ENCODE results near the gene AATK.

The AATK gene

GRCh38 chr17:81128338-81128737 lies 37.7 kb downstream of the AATK start:
- DNase-seq (ENCODE audit: low read depth), result no peak

DNA sequence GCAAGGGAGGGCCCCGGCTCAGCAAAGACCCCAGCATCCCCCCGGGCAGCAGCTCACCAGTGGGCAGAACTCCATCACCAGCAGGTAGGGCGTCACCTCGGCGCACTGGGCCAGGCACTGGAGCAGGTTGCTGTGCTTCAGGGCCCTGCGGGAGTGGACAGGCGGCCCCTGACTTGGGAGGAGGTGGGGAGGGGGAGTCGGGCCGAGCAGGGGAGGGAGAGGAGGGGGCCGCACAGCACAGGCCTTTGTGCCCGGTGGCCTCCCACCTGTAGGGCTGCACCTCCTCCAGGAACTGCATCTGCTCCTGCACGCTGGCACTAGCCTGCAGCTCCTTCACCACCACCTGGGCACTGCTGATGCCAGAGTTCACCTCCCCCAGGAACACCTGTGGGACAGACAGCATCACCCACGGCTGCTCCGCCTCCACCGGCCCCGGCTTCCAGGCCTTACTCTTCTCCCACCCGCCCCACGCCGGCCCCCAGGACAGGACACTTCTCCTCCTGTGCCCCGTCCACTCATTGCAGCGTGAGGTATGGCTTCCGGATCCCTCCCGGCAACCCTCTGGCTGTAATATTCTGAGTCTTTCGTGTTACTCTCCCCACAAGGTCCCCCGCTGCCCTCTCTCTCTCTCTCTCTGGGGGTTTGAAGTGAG lies 38.4 kb downstream of the AATK start:
- DNase-seq (ENCODE audit: low read depth), result no peak

DNA sequence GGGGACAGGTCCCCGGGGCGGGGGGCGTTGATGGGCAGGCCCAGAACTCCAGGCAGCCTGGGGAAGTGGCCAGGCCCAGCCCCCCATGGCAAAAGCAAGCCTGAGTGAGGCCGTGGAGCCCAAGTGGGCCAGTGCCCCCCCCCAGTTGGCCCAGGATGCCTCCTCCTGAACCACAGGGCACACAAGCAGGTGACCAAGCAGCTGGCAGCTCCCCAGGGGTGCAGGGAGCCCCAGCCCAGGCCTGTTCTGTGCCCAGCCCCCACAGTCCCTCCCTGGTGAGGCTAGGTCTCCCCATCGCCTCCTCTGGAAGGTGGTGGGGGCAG lies 38.9 kb downstream of the AATK start:
- DNase-seq (ENCODE audit: low read depth), result no peak

GRCh38 chr17:81126281-81127132 lies 39.5 kb downstream of the AATK start:
- no peak for DNase-seq (ENCODE audit: low read depth)

DNA sequence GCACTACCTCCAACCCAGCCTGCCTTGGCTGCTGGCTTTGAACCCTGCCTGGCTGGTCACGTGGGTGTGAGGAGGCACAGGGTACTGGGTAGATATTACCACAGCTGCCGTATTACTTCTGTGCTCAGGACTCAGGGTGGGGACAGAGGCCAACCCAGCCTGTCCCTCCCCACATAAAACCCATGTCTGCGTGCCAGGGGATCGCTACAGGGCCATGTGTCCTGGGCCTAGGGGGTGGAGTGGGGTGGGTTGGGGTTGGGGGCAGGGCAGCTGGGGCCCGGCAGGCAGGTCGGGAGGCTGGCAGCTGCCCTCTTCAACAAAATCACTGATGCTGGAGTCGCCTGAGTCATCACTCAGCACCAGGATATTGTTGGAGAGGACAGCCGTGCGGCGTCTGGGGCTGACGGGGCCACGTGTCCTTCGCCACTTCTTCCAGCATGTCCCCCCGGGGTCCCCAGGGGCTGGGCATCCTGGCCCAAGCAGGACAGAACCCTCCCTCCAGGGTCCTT lies 40.4 kb downstream of the AATK start:
- DNase-seq (ENCODE audit: low read depth), result no peak

DNA sequence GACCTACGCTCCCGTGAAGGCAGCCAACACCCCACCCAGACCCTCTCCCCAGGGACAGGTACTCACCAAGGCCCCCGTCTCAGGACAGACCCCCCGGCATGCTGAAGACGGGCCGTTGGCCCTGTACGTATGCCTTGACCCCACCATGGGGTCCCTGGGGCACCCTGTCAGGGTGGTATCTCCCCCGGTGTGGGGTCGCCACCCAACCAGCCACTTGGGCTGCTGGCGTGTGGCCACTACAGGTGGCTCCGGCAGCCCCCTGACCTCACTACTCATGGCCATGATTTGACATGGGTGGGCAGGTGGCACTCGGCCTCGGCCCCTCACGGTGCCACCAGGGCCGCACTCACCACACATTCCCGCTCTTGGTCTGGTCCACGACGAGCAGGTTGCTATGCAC lies 41.6 kb downstream of the AATK start:
- no peak for DNase-seq (ENCODE audit: low read depth)

DNA sequence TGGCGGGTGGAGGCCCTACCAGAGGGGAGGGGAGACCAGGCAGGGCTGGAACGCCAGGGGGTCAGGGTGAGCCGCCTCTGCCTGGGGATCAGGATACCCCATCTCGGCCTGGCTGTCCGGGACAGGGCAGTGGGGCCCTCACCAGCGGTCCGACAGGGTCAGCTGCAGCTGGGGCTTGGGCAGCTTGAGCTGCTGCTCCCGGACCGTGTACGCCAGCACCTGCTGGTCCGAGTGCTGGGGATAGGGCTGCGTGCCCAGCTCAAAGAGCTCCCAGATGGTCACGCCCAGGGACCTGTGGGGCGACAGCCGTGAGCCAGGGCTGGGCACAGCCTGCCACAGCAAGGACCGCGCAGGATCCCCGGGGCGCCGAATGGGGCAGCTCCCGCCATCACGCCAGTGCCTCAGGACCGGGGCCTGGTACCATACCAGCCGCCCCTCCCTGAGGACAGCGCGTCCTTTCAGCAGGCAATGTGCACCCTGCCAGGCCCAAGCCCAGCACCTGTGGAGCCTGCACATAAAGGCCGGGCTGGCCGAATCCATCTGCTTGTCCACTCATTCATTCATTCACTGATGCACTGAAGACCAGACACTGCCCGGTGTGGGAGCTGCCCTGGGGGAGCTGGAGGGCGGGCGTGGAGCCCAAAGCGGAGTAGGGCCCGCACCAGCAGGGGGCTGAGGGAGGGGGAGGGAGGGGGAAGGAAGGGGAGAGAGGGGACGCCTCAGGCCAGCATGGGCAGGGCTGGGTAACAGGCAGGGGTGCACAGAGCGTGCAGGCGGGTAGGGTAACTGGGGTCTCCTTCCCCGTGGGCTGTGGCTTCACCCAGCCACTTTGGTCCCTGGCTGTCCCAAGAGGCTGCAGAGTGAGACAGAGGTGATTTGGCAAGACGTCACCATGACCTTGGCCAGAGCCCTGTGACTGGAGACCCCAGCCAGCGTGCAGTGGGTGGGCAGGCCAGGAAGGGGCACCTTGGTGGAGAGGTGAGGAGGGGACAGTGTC lies 42.7 kb downstream of the AATK start:
- no peak for DNase-seq (ENCODE audit: low read depth)

DNA sequence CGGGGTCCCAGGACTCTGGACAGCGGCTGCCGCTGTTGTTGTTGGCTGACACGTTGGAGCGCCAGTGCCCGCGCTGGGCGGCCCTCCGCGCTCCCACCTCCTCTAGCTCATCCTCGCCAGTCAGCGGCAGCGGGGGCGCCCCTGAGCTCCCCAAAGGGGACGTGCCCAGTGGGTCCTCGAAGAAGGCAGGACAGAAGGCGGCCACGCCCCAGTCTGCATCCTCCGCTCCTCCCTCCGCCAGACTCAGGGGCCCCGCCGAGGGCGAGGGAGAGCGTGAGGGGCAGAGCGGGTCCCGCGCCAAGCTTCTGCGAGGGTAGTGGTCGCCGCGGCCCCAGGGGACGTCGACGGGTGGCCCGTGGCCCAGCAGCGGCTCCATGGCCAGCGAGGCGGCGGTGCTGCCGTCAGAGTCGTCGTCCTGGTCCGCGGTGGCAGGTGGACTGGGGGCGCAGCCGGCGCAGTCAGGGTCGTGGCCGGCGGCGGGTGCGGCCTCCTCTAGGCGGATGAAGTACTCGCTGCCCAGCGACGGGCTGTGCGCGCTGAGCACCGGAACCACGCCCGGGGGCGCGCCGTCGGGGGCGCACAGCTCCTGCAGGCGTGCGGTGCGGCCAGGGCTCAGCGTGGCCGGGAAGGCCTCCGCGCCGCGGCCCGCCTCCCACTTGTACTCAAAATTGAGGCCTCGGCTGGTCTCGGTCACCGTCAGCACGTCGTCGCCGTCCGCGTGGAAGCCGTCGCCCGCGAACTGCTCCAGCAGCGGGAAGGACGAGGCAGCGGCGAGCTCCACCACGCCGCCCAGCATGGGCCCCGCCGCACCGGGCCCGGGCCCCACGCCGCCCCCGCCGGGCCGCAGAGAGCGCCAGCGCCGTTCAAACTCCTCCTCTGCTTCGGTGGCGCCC lies 43.9 kb downstream of the AATK start:
- DNase-seq (ENCODE audit: low read depth), result no peak

DNA sequence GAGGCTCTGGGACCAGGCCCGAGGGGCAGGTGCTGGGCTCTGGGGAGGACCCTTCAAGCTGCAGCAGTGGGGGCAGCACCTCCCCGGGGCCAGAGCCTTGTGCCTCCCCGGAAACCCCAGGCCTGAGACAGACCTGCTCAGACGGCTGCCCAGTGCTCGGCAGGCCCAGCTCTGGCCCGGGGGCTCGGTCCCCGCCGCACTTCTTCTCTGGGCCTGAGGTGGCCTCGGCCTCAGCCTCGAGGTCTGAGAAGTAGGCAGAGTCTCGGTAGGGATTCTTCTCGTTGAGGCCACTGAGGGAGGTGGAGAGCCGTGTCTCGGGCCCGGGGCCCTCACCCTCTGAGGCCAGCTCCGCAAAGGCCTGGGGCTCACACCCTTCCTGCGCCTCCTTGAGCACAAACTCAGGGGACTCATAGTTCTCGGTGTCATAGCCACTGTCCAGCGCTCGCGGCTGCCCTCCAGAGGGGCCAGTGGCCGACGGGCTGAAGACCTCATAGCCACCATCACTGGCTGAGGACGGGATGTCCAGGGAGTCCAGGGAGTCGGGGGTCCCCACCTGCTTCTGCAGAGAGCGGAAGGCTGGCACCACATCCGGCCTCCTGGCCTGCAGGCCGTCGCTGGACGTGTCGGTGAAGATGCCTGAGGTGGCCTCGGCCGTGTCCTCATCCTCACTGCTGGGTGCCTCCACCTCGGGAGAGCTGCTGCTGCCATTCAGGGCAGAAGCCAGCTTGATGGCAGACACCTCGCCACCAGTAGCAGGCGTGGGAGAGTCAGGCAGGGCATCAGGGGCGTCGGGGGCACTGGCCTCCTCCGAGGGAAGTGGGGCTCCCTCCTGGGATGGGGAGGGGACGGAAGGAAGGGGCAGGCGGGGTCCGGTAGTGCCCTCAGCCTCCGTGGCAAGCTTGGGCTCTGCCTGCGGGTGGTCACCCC lies 45.1 kb downstream of the AATK start:
- DNase-seq (ENCODE audit: low read depth), result no peak

GRCh38 chr17:81120149-81120484 lies 45.9 kb downstream of the AATK start:
- no peak for DNase-seq (ENCODE audit: low read depth)

DNA sequence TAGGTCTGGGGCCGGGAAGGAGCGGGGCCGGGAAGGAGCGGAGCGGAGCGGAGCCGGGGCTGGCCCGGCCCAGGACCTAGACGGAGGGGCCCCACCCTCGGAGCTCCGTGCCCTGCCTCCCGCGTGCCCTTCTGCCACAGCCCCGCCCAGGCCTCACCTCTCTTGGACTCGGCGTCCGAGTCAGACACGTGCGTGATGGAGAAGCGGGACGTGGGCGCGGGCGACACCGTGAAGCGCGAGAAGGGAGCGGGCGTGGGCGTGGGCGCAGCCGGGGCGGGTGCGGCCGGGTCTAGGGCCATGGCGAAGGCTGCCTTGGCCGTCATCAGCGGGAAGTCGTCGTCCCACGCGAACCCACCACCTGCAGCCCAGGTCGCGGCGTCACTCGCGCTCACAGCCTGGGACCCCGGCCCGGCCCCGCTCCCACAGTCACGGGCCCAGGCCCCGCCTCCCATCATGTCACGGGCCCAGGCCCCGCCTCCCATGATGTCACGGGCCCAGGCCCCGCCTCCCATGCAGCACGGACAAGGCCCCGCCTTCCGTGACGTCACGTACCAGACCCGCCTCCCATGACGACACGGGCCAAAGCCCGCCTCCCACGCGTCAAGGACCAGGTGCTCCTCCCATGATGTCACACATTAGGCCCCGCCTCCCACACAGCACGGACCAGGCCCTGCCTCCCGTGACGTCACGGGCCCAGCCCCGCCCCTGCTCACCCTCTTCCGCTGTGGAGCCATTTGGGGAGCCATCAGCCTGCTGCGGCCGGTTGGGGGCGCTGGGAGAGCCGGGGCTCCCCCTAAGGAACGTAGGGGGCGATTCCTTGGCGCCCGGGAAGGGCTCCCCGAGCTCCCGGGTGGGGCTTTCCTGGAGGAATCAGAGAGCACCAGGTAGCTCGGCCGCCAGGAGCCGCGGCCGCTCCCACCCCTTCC lies 46.5 kb downstream of the AATK start:
- peak; percentile 65 for DNase-seq (ENCODE audit: low read depth)

DNA sequence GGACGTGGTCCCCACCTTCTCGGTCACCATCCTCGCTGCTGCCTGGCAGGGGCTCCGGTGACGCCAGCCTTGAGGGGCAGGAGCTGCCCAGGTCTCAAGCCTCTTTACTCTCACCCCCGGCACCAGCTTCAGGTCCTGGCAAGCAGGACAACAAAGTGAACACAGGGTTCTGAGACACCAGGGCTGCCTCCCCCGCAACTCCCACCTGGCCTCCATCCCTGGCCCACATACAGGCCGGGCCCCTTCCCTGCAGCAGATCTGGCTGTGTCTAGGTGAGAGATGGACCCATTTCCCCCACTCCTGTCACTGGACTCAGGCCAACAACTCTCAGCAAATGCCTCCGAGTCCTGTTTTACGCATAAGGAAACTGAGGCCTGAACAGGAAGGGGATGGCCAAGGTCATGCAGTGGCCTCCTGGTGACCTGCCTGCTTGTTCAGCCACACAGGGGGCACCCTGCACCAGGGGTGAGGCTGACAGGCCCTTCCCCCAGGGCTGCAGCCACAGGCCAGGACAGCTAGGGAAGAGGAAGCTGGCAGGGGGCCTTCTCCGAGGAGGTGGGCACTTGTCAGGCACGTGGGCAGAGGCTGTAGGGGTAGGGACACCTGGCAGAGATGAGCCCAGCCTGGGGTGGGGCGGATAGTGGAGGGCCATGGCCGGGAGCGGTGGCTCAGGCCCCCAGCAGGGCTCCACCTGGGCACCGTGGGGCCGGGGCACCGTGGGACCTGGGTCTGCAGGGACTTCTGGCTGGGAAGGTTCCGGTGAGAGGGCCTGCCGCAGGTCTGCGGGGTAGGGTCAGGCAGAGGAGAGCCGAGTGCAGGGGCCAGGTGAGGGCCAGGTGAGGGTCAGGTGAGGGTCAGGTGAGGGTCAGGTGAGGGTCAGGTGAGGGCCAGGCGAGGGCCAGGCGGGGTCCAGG lies 47.5 kb downstream of the AATK start:
- no peak for DNase-seq (ENCODE audit: low read depth)

GRCh38 chr17:81117672-81118198 lies 48.3 kb downstream of the AATK start:
- no peak for DNase-seq (ENCODE audit: low read depth)

GRCh38 chr17:81116704-81117103 lies 49.3 kb downstream of the AATK start:
- no peak for DNase-seq (ENCODE audit: low read depth)

DNA sequence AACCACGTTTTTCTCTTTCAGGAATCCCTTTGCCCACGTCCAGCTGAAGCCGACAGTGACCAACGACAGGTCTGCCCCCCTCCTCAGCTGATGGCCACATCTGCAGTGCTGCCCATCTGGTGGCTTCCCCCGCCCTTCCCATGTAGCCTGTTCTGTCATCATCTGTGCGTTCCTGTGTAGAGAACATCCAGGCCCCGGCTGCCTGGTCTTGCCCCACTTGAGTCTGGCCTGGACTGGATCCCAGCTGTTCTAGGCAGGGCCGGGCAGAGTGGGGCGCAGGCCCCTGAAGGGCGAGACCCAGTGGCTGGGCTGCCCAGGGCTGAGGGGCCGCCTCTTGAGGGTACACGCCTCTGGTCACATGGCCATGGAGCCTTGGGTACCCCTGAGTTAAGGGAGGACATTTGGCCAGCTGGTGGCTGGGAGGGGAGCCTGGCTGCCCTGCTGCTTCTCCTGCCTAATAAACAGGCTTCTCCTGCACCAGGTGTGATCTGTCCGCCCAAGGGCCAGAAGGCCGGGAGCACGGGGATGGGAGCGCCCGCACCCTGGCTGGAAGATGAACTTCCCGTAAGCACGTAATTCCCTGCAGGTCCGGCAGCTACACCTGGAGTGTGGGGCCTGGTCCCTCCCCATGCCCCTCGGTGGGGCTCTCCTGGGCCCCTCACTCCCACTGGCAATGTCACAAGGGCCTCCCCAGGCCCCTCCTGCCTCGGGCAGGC lies 50.1 kb downstream of the AATK start:
- DNase-seq (ENCODE audit: low read depth), result no peak

GRCh38 chr17:81115219-81115618 lies 50.8 kb downstream of the AATK start:
- DNase-seq (ENCODE audit: low read depth), result no peak

Measured in stimulated activated CD8-positive, alpha-beta memory T cell treated with anti-CD3 and anti-CD28 coated beads, Interleukin-12 subunit alpha, Interleukin-12 subunit beta, amount 100 ng/mL, for 4 hours (primary cell).